HFFc6 (cell line): Measurements from ENCODE around the gene EGR2. TPM values are rescaled to one million over a fixed set of nuclear protein-coding genes. Genes with fewer than 3 reads are reported as not detected.

Source experiments
- DNase-seq: peaks from one replicate; pipeline ENCODE4 v3.0.0-alpha.2; 2018
- H3K27ac Mint-ChIP-seq: 2 replicates; pipeline ENCODE4 v1.8.0; 2020; ENCODE audit warnings: mild to moderate bottlenecking, mixed read lengths
- H3K27me3 Mint-ChIP-seq: 2 replicates; pipeline ENCODE4 v1.8.0; 2021; ENCODE audit warnings: mild to moderate bottlenecking, moderate library complexity, mixed read lengths; ENCODE audit not compliant: insufficient read depth
- H3K36me3 Mint-ChIP-seq: 2 replicates; pipeline ENCODE4 v1.8.0; 2021; ENCODE audit warnings: low read depth, mixed read lengths
- H3K4me1 Mint-ChIP-seq: 2 replicates; pipeline ENCODE4 v1.8.0; 2020; ENCODE audit warnings: low read depth, mixed read lengths
- H3K4me3 Mint-ChIP-seq: 2 replicates; pipeline ENCODE4 v1.8.0; 2020; ENCODE audit warnings: mild to moderate bottlenecking, moderate library complexity, mixed read lengths
- H3K9me3 Mint-ChIP-seq: 2 replicates; pipeline ENCODE4 v1.8.0; 2020; ENCODE audit warnings: mild to moderate bottlenecking, mixed read lengths
- CTCF ChIP-seq: fragments of 200-600 bp; sonication (generic); IDR thresholded peaks from 2 replicates; pipeline ENCODE4 v1.5.0; 2021; ENCODE audit warnings: antibody characterized with exemption, mild to moderate bottlenecking
- long read RNA-seq: library from polyadenylated mRNA; unstranded; transcript quantifications from one replicate; pipeline ENCODE4 v2.0.0, GENCODE V29; 2019
- total RNA-seq, 6 experiments: library from RNA; stranded (reverse); fragmentation: NEBNext Ultra II Directional; extraction: Animal tissue kit (Norgen Biotek cat#: 25700); gene quantifications; 2 replicates in 1 of 6; 3 replicates in 5 of 6; pipeline ENCODE4 v1.2.3, GENCODE V29; 2021

Gene EGR2
- total RNA-seq, result under 1 TPM; 0.13 to 0.64 (median 0.26) TPM
- long read RNA-seq, result 0 reads

GRCh38 chr10:62816331-62817120 is at the start of gene EGR2:
Gene EGR2, minus strand, starts transcription at chr10:62816366. Its CDS starts 337 bp downstream, at chr10:62816029.
- peak; percentile 89 for DNase-seq
- peak within 1 kb of the TSS; percentile 91 for H3K4me3 Mint-ChIP-seq
- no peaks in the 10 kb centered on the region for H3K9me3 Mint-ChIP-seq
- no peaks in the 10 kb centered on the region for H3K36me3 Mint-ChIP-seq
- peak within 1 kb of the TSS; percentile 75 for H3K27ac Mint-ChIP-seq
- no peak for TF ChIP-seq CTCF
- H3K4me1 Mint-ChIP-seq, result peaks cover 32% of the 10 kb centered on the region
- peaks cover 34% of the 10 kb centered on the region for H3K27me3 Mint-ChIP-seq

- peaks cover 8% of the 10 kb centered on the region; the same call in 1 of the 2 replicates for H3K4me1 Mint-ChIP-seq
- H3K27me3 Mint-ChIP-seq, result peaks cover 11% of the 10 kb centered on the region
- no peaks in the 10 kb centered on the region for H3K36me3 Mint-ChIP-seq
- no peaks in the 10 kb centered on the region for H3K9me3 Mint-ChIP-seq
- no peak overlapping the region for H3K27ac Mint-ChIP-seq
- H3K4me3 Mint-ChIP-seq, result no peak overlapping the region
- no peak for TF ChIP-seq CTCF
- DNase-seq, result no peak
These were observed 46.3 kb upstream of the EGR2 start for GRCh38 chr10:62862447-62862846.

GRCh38 chr10:62861507-62861906 is 45.3 kb upstream of the EGR2 start:
- peaks cover 3% of the 10 kb centered on the region; the same call in 1 of the 2 replicates for H3K4me1 Mint-ChIP-seq
- no peak for DNase-seq
- H3K9me3 Mint-ChIP-seq, result no peaks in the 10 kb centered on the region
- no peak overlapping the region for H3K4me3 Mint-ChIP-seq
- no peak overlapping the region for H3K27ac Mint-ChIP-seq
- H3K27me3 Mint-ChIP-seq, result peaks cover 12% of the 10 kb centered on the region
- TF ChIP-seq CTCF, result no peak
- H3K36me3 Mint-ChIP-seq, result no peaks in the 10 kb centered on the region

GRCh38 chr10:62860946-62861345 is 44.8 kb upstream of the EGR2 start:
- Mint-ChIP-seq H3K4me1 (no peaks in the 10 kb centered on the region), H3K27me3 (peaks cover 12% of the 10 kb centered on the region), H3K9me3 (no peaks in the 10 kb centered on the region), H3K27ac (no peak overlapping the region), H3K36me3 (no peaks in the 10 kb centered on the region), H3K4me3 (no peak overlapping the region)
- TF ChIP-seq CTCF, result no peak
- DNase-seq, result no peak

GRCh38 chr10:62858364-62858763 is 42.2 kb upstream of the EGR2 start:
- Mint-ChIP-seq H3K36me3 (no peaks in the 10 kb centered on the region), H3K4me1 (no peaks in the 10 kb centered on the region), H3K4me3 (no peak overlapping the region), H3K27me3 (peaks cover 11% of the 10 kb centered on the region), H3K27ac (no peak overlapping the region), H3K9me3 (no peaks in the 10 kb centered on the region)
- DNase-seq, result no peak
- no peak for TF ChIP-seq CTCF
